HepG2 (cell line): ENCODE data around the gene ZNF771. TPM values are rescaled to one million over a fixed set of nuclear protein-coding genes. Genes with fewer than 3 reads are reported as not detected.

Source experiments
- ARID5B ChIP-seq: IDR thresholded peaks from 2 replicates; pipeline ENCODE4 v1.4.0; 2020; ENCODE audit warnings: mild to moderate bottlenecking, missing genetic modification reagents
- ATAD3A ChIP-seq: sonication (generic); formaldehyde crosslinking; IDR thresholded peaks from 2 replicates; pipeline ENCODE4 v1.4.0; 2020; ENCODE audit warnings: missing genetic modification reagents
- ELF1 ChIP-seq: sonication (generic); formaldehyde crosslinking; IDR thresholded peaks from 2 replicates; pipeline ENCODE4 v1.4.0; 2020; ENCODE audit warnings: missing genetic modification reagents
- HOXA9 ChIP-seq: sonication (generic); formaldehyde crosslinking; IDR thresholded peaks from 2 replicates; pipeline ENCODE4 v1.8.1; 2022; ENCODE audit warnings: missing genetic modification reagents, mild to moderate bottlenecking, moderate library complexity, borderline replicate concordance
- MIXL1 ChIP-seq: IDR thresholded peaks from 2 replicates; pipeline ENCODE4 v1.6.1; 2016
- NR0B2 ChIP-seq: sonication (generic); formaldehyde crosslinking; IDR thresholded peaks from 2 replicates; pipeline ENCODE4 v1.4.0; 2020; ENCODE audit warnings: mild to moderate bottlenecking, missing genetic modification reagents
- NR2C2 ChIP-seq: sonication (generic); formaldehyde crosslinking; IDR thresholded peaks from 2 replicates; pipeline ENCODE4 v1.4.0; 2020; ENCODE audit warnings: missing genetic modification reagents, mild to moderate bottlenecking, moderate library complexity, borderline replicate concordance
- NR2F2 ChIP-seq: IDR thresholded peaks from 2 replicates; pipeline ENCODE4 v1.6.1; 2012; ENCODE audit warnings: low read depth, inconsistent platforms, borderline replicate concordance
- REL ChIP-seq: sonication (generic); formaldehyde crosslinking; conservative IDR thresholded peaks from 2 replicates; pipeline ENCODE4 v1.8.0; 2022; ENCODE audit warnings: mild to moderate bottlenecking, missing genetic modification reagents, moderate library complexity
- TFAP4 ChIP-seq: sonication (generic); IDR thresholded peaks from 2 replicates; pipeline ENCODE4 v1.6.1; 2016; ENCODE audit warnings: low read depth, borderline replicate concordance
- ZFX ChIP-seq: sonication (generic); formaldehyde crosslinking; IDR thresholded peaks from 2 replicates; pipeline ENCODE4 v1.4.0; 2020; ENCODE audit warnings: mild to moderate bottlenecking, low read depth, missing genetic modification reagents, moderate library complexity
- ZKSCAN1 ChIP-seq: fragments of 150-350 bp; IDR thresholded peaks from 2 replicates; pipeline ENCODE4 v1.6.1; 2014; ENCODE audit warnings: low read length
- ZMYM2 ChIP-seq: sonication (generic); formaldehyde crosslinking; IDR thresholded peaks from 2 replicates; pipeline ENCODE4 v1.8.0; 2022; ENCODE audit warnings: mild to moderate bottlenecking, missing genetic modification reagents
- ZSCAN30 ChIP-seq: sonication (generic); formaldehyde crosslinking; IDR thresholded peaks from 2 replicates; pipeline ENCODE4 v1.5.0; 2020; ENCODE audit warnings: mild to moderate bottlenecking, missing genetic modification reagents
- ZSCAN5A ChIP-seq: sonication (generic); formaldehyde crosslinking; IDR thresholded peaks from 2 replicates; pipeline ENCODE4 v1.8.0; 2022; ENCODE audit warnings: mild to moderate bottlenecking, missing genetic modification reagents, borderline replicate concordance
- ZZZ3 ChIP-seq: sonication (generic); formaldehyde crosslinking; IDR thresholded peaks from 2 replicates; pipeline ENCODE4 v1.4.0; 2020; ENCODE audit warnings: missing genetic modification reagents, mild to moderate bottlenecking, borderline replicate concordance
- polyA plus RNA-seq, 8 experiments: library from polyadenylated mRNA; depleted of rRNA in 3 of 8; stranded (reverse) in 7 of 8; unstranded in 1 of 8; fragments of >200 nt; fragmentation: Illumina TruSeq in 4 of 8; extraction: Trizol in 4 of 8; gene quantifications; 2 replicates each; pipeline versions ENCODE4 v1.2.1 to v1.2.3, GENCODE V29; 2011 to 2016; ENCODE audit warnings: low read depth in 4 of 8, missing spikeins in 1 of 8, mixed read lengths in 1 of 8; ENCODE audit not compliant: insufficient read depth in 1 of 8
- total RNA-seq, 5 experiments: library from RNA; depleted of rRNA; stranded (reverse); fragments of >200 nt; fragmentation: Illumina TruSeq; extraction: Trizol; gene quantifications; 2 replicates each; pipeline ENCODE4 v1.2.3, GENCODE V29; 2016; ENCODE audit warnings: low read depth in 1 of 5
- TF ChIP-seq, protein P1 (sequence below): sonication (generic); formaldehyde crosslinking; IDR thresholded peaks from 2 replicates; pipeline ENCODE4 v1.4.0; 2020; ENCODE audit warnings: missing genetic modification reagents
- TF ChIP-seq, protein P2 (sequence below): IDR thresholded peaks from 2 replicates; pipeline ENCODE4 v1.6.1; 2012; ENCODE audit warnings: low read depth, low read length, improper control_type of control experiment

The ZNF771 gene
- total and polyA plus RNA-seq, 2 of the 13 experiments (the other 11 are each of a cell fraction or from before 2014, with no cell fraction given): 5.0 to 11.8 TPM

DNA sequence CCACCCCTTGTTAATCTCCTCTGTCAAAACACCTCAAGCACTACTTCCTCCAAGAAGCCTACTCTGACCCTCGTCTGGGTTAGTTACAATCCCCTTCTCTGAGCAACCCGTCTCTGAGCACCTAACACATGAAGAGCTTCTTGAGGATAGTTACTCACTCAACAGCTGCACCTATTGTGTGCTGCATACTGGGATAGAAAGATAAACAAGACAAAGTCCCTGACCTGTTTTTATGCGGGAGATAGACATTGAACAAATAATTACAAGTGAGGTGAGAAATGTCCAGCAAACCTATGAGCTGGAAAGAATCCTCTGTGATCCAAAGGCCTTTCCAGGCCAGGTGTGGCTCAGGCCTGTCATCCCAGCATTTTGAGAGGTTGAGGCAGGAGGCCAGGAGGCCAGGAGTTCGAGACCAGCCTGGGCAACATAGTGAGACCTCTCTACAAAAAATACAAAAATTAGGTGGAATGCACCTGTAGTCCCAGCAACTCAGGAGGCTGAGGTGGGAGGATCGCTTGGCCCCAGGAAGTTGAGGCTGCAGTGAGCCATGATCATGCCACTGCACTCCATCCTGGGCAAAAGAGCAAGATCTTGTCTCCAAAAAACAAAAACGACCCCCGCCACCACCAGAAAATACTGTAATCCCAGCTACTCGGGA lies 5.5 kb upstream of the ZNF771 start (continued):
- peak; percentile 100 for TF ChIP-seq ZMYM2 (CRISPR knock-in tag)
- TF ChIP-seq NR2F2: 0 out of 2 replicates have a peak, but pooled peaks have one; percentile 18
- TF ChIP-seq ZFX: peak; percentile 93
- TF ChIP-seq, protein P1, sequence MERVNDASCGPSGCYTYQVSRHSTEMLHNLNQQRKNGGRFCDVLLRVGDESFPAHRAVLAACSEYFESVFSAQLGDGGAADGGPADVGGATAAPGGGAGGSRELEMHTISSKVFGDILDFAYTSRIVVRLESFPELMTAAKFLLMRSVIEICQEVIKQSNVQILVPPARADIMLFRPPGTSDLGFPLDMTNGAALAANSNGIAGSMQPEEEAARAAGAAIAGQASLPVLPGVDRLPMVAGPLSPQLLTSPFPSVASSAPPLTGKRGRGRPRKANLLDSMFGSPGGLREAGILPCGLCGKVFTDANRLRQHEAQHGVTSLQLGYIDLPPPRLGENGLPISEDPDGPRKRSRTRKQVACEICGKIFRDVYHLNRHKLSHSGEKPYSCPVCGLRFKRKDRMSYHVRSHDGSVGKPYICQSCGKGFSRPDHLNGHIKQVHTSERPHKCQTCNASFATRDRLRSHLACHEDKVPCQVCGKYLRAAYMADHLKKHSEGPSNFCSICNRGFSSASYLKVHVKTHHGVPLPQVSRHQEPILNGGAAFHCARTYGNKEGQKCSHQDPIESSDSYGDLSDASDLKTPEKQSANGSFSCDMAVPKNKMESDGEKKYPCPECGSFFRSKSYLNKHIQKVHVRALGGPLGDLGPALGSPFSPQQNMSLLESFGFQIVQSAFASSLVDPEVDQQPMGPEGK: no peak
- peak; percentile 53; the same call in 1 of the 2 replicates for TF ChIP-seq ZZZ3
- TF ChIP-seq ELF1: peak; percentile 24; the same call in 1 of the 2 replicates
- peak; percentile 97 for TF ChIP-seq ZKSCAN1
- TF ChIP-seq, protein P2, sequence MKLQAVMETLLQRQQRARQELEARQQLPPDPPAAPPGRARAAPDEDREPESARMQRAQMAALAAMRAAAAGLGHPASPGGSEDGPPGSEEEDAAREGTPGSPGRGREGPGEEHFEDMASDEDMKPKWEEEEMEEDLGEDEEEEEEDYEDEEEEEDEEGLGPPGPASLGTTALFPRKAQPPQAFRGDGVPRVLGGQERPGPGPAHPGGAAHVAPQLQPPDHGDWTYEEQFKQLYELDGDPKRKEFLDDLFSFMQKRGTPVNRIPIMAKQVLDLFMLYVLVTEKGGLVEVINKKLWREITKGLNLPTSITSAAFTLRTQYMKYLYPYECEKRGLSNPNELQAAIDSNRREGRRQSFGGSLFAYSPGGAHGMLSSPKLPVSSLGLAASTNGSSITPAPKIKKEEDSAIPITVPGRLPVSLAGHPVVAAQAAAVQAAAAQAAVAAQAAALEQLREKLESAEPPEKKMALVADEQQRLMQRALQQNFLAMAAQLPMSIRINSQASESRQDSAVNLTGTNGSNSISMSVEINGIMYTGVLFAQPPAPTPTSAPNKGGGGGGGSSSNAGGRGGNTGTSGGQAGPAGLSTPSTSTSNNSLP: peak; percentile 90
- TF ChIP-seq ATAD3A (CRISPR knock-in tag): 0 out of 2 replicates have a peak, but pooled peaks have one; percentile 77
- no peak for TF ChIP-seq REL
- peak; percentile 90 for TF ChIP-seq MIXL1 (CRISPR knock-in tag)
- peak; percentile 94; the same call in 1 of the 2 replicates for TF ChIP-seq TFAP4
- TF ChIP-seq ZSCAN5A (CRISPR knock-in tag): no peak
- no peak for TF ChIP-seq HOXA9 (CRISPR knock-in tag)
- TF ChIP-seq NR0B2 (CRISPR knock-in tag): no peak
- TF ChIP-seq NR2C2 (CRISPR knock-in tag): peak; percentile 51; the same call in 1 of the 2 replicates
- no peak for TF ChIP-seq ZSCAN30 (CRISPR knock-in tag)
- TF ChIP-seq ARID5B (CRISPR knock-in tag): peak; percentile 80
